ENCODE data around the gene TNIP2.

DNA sequence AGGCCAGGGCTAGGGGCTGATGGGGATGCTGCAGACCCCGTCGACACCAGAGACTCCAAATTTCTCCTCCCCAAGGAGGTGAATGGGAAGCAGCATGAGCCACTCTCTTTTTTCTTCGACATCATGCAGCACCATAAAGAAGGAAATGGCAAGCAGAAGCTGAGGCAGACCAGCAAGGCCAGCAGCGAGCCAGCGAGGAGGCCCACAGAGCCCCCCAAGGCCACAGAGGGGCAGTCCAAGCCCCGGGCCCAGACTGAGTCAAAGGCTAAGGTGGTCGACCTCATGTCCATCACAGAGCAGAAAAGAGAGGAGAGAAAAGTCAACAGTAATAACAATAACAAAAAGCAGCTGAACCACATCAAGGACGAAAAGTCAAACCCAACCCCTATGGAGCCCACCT, 56.1 kb downstream of the TNIP2 start:
- TF ChIP-seq, protein P1, sequence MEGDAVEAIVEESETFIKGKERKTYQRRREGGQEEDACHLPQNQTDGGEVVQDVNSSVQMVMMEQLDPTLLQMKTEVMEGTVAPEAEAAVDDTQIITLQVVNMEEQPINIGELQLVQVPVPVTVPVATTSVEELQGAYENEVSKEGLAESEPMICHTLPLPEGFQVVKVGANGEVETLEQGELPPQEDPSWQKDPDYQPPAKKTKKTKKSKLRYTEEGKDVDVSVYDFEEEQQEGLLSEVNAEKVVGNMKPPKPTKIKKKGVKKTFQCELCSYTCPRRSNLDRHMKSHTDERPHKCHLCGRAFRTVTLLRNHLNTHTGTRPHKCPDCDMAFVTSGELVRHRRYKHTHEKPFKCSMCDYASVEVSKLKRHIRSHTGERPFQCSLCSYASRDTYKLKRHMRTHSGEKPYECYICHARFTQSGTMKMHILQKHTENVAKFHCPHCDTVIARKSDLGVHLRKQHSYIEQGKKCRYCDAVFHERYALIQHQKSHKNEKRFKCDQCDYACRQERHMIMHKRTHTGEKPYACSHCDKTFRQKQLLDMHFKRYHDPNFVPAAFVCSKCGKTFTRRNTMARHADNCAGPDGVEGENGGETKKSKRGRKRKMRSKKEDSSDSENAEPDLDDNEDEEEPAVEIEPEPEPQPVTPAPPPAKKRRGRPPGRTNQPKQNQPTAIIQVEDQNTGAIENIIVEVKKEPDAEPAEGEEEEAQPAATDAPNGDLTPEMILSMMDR (IDR thresholded peaks at IDR 0.05; ENCODE audit: low read length), result no peak
- TF ChIP-seq EZH2 (optimal IDR thresholded peaks at IDR 0.05; ENCODE audit: low read depth, low read length) (no peak), EZH2phosphoT487 (IDR thresholded peaks at IDR 0.05; ENCODE audit: low read length) (no peak)

Data from MM.1S (cell line).